Measurements from ENCODE around the gene MKNK2. TPM values are rescaled to one million over a fixed set of nuclear protein-coding genes. Genes with fewer than 3 reads are reported as not detected.
"Not testable (repeated sequence)": the region's sequence is repeated elsewhere in the genome, so short reads cannot be mapped to it uniquely, and the experiment has no call there.

MKNK2 gene
- total RNA-seq, 1 donor from 2014 or later = 314 TPM

- Histone ChIP-seq H3K27ac (peak overlapping the region; percentile 60), H3K36me3 (peaks cover 12% of the 10 kb centered on the region), H3K9me3 (no peaks in the 10 kb centered on the region), H3K4me3 (no peak overlapping the region), H3K27me3 (no peaks in the 10 kb centered on the region), H3K4me1 (peaks cover 76% of the 10 kb centered on the region)
- DNase-seq (no peak), ATAC-seq (no peak)
- TF ChIP-seq CTCF (IDR thresholded peaks at IDR 0.05) = no peak
- intact Hi-C loops (cut with DNase I) = no loop called here
These were observed 38.1 kb upstream of the MKNK2 start for GRCh38 chr19:2089001-2089711.

- Histone ChIP-seq H3K4me1 (peaks cover 71% of the 10 kb centered on the region), H3K36me3 (peaks cover 17% of the 10 kb centered on the region), H3K9me3 (no peaks in the 10 kb centered on the region), H3K27me3 (no peaks in the 10 kb centered on the region), H3K27ac (peak overlapping the region; percentile 63), H3K4me3 (no peak overlapping the region)
- TF ChIP-seq CTCF (IDR thresholded peaks at IDR 0.05) = no peak
- intact Hi-C loops (cut with DNase I) = no loop called here
- ATAC-seq (peak; percentile 54), DNase-seq (no peak)
These were observed 36.6 kb upstream of the MKNK2 start for GRCh38 chr19:2087621-2088100.

GRCh38 chr19:2086695-2087620 lies 35.9 kb upstream of the MKNK2 start:
- H3K36me3 ChIP-seq = peaks cover 17% of the 10 kb centered on the region
- ATAC-seq; DNase-seq; intact Hi-C loops (cut with DNase I); H3K27me3 ChIP-seq; H3K9me3 ChIP-seq; H3K4me3 ChIP-seq: not testable (repeated sequence)
- peak overlapping the region; percentile 63 for H3K27ac ChIP-seq
- H3K4me1 ChIP-seq = peaks cover 69% of the 10 kb centered on the region

- Histone ChIP-seq H3K36me3 (peaks cover 32% of the 10 kb centered on the region), H3K4me3 (peak overlapping the region; percentile 47), H3K4me1 (peaks cover 60% of the 10 kb centered on the region), H3K9me3 (no peaks in the 10 kb centered on the region), H3K27me3 (no peaks in the 10 kb centered on the region), H3K27ac (peak overlapping the region; percentile 82)
- peak; percentile 84 for ATAC-seq
- intact Hi-C loops (cut with DNase I) = no loop called here
- TF ChIP-seq CTCF (IDR thresholded peaks at IDR 0.05) = no peak
- DNase-seq = peak; percentile 88
These were observed 34.1 kb upstream of the MKNK2 start for GRCh38 chr19:2084993-2085720.

GRCh38 chr19:2083174-2083854 lies 32.3 kb upstream of the MKNK2 start:
- no peak for TF ChIP-seq CTCF (IDR thresholded peaks at IDR 0.05)
- no peaks in the 10 kb centered on the region for H3K27me3 ChIP-seq
- H3K36me3 ChIP-seq = peaks cover 50% of the 10 kb centered on the region
- peak overlapping the region; percentile 82 for H3K27ac ChIP-seq
- DNase-seq (no peak), ATAC-seq (no peak)
- intact Hi-C loops (cut with DNase I) = no loop called here
- H3K4me3 ChIP-seq = peak overlapping the region; percentile 47
- peaks cover 46% of the 10 kb centered on the region for H3K4me1 ChIP-seq
- no peaks in the 10 kb centered on the region for H3K9me3 ChIP-seq
